ENCODE results near the gene TXN.

- TF ChIP-seq POLR2A (IDR thresholded peaks at IDR 0.05) = no peak
- no peak for TF ChIP-seq CTCF (IDR thresholded peaks at IDR 0.05)
Observed at GRCh38 chr9:110197330-110198187, 58.7 kb downstream of the TXN start.
